Suprapubic skin (tissue), 3 donors: ENCODE results near the gene BLOC1S1.

Experiments
- CTCF ChIP-seq, 2 donors: fragments of 200-600 bp in 1 of 2; fragments of 450-650 bp in 1 of 2; sonication (generic) in 1 of 2; IDR thresholded peaks; one replicate each; pipeline ENCODE4 v1.5.1; 2016 to 2019; ENCODE audit warnings: antibody characterized with exemption in 2 of 2, mild to moderate bottlenecking in 1 of 2, moderate library complexity in 1 of 2
- POLR2A ChIP-seq, 2 donors: fragments of 450-650 bp; IDR thresholded peaks; one replicate each; pipeline ENCODE4 v1.6.1; 2017; ENCODE audit warnings: antibody characterized with exemption in 2 of 2, mild to moderate bottlenecking in 2 of 2, moderate library complexity in 2 of 2

DNA sequence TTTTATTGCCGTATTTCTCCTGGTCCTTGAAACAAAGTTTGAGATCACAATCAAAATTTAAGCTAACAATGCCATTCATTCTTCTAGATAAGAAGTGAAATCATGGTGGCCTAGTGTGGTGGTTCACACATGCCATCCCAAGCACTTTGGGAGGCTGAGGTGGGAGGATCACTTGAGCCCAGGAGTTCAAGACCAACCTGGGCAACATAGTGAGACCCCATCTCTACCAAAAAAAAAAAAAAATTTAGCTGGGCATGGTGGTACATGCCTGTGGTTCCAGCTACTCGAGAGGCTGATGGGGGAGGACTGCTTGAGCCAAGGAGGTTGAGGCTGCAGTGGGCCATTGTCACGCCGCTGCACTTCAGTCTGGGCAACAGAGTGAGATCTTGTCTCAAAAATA is 51.3 kb downstream of the BLOC1S1 start:
- TF ChIP-seq CTCF (IDR thresholded peaks at IDR 0.05) (no peak), POLR2A (IDR thresholded peaks at IDR 0.05) (no peak)
